Muscle of leg (tissue), 11 donors: Measurements from ENCODE around the gene IL4R. TPM values are rescaled to one million over a fixed set of nuclear protein-coding genes. Genes with fewer than 3 reads are reported as not detected.
"Not testable (repeated sequence)": the region's sequence is repeated elsewhere in the genome, so short reads cannot be mapped to it uniquely, and the experiment has no call there.

Experiments
- DNase-seq: peaks from one replicate; pipeline ENCODE4 v3.0.0; 2013
- H3K27ac ChIP-seq: one replicate; pipeline ENCODE4 v1.5.1; 2013; ENCODE audit warnings: mild to moderate bottlenecking, low read length, control low read depth
- H3K27me3 ChIP-seq: one replicate; pipeline ENCODE4 v1.6.1; 2013; ENCODE audit warnings: low read length; ENCODE audit not compliant: control insufficient read depth, insufficient read depth
- H3K36me3 ChIP-seq: one replicate; pipeline ENCODE4 v1.6.1; 2013; ENCODE audit warnings: low read length; ENCODE audit not compliant: control insufficient read depth, insufficient read depth
- H3K4me1 ChIP-seq: one replicate; pipeline ENCODE4 v1.6.1; 2013; ENCODE audit warnings: low read length; ENCODE audit not compliant: control insufficient read depth, insufficient read depth
- H3K4me3 ChIP-seq: one replicate; pipeline ENCODE4 v1.5.1; 2013; ENCODE audit warnings: low read length, control low read depth
- H3K9me3 ChIP-seq: replicated peaks from 2 replicates; pipeline ENCODE4 v1.6.1; 2013; ENCODE audit warnings: low read depth, low read length; ENCODE audit not compliant: control insufficient read depth
- WGBS: methylation state at CpG from one replicate; pipeline ENCODE4 v1.1.5; 2013; ENCODE audit warnings: missing lambda C conversion rate; ENCODE audit not compliant: insufficient coverage; 5-methylcytosine and 5-hydroxymethylcytosine counted together
- polyA plus RNA-seq, 8 donors: library from polyadenylated mRNA; unstranded; fragments of 120-200 nt; gene quantifications; one replicate each; pipeline versions ENCODE4 v1.2.1 to v1.2.3, GENCODE V29; 2013; ENCODE audit warnings: inconsistent platforms in 1 of 8, low replicate concordance in 1 of 8; ENCODE audit not compliant: insufficient read length in 8 of 8, insufficient read depth in 1 of 8
- total RNA-seq: library from RNA; stranded (reverse); fragments of 120-200 nt; gene quantifications from one replicate; pipeline ENCODE4 v1.2.4, GENCODE V29; 2013

The IL4R gene
- total and polyA plus RNA-seq, 9 donors, result 9.8 to 16.4 (median 14.8) TPM

DNA sequence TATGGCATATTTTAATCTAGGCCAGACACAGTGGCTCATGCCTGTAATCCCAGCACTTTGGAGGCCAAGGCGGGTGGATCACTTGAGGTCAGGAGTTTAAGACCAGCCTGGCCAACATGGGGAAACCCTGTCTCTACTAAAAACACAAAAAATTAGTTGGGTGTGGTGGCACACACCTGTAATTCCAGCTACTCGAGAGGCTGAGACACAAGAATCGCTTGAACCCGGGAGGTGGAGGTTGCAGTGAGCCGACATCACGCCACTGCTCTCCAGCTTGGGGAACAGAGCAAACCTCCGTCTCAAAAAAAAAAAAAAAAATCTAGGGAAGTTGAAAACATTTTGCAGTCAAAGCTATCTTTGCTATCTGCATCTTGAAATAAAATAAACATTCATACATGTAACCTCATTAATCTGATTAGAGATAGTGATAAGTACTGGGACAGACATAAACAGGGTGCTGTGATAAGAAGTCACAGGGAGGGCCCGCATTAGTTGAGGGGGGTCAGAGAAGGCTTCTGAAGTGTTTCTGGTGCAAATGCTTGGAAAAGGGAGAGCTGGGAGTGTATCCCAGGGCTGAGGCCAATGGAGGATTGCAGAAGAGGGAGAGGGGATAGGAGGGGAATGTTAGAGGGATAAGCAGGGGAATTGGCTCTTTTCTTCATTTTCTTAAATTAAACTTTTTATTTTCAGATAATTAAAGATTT is 15.8 kb downstream of the IL4R start:
- H3K27ac ChIP-seq, result peak overlapping the region; percentile 57
- not testable (repeated sequence) for H3K27me3 ChIP-seq, H3K9me3 ChIP-seq, H3K4me3 ChIP-seq, DNase-seq
- peaks cover 12% of the 10 kb centered on the region for H3K36me3 ChIP-seq
- H3K4me1 ChIP-seq, result peaks cover 36% of the 10 kb centered on the region
- 67% methylated on average over 1 of the region's 8 CpGs for WGBS

DNA sequence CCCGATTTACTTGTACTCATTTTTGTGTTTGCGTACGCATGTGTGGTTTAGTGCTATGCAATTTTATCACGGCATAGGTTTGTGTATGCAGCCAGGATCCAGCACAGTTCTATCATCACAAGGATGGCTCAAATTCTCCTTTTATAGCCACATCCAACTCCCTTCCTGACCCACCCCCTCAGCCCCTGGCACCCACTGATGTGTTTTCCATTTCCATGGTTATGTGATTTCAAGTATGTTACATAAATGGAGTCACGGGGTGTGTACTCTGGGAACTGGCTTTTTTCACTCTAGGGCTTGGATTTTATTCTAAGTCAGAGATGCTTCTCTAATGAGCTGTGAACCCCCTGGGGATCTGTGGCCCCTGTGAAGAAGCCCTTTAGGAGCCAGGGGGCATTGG is 16.8 kb downstream of the IL4R start:
- Histone ChIP-seq H3K4me3 (no peak overlapping the region), H3K9me3 (peaks cover 3% of the 10 kb centered on the region), H3K27ac (peak overlapping the region; percentile 76), H3K4me1 (peaks cover 36% of the 10 kb centered on the region), H3K36me3 (peaks cover 15% of the 10 kb centered on the region), H3K27me3 (no peaks in the 10 kb centered on the region)
- WGBS, result 27% methylated on average over 2 of the region's 5 CpGs
- peak; percentile 87 for DNase-seq

DNA sequence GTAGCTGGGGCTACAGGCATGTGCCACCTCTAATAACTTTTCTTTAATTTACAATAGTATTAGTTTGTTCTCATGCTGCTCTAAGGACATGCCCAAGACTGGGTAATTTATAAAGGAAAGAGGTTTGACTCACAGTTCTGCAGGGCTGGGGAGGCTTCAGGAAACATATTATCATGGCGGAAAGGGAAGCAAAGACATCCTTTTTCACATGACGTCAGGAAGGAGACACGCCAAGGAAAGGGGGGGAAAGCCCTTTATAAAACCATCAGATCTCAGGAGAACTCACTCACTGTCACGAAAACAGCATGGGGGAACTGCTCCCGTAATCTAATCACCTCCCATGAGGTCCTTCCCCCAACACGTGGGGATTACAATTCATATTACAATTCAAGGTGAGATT is 18.3 kb downstream of the IL4R start:
- peak; percentile 53 for DNase-seq
- Histone ChIP-seq H3K4me1 (peaks cover 21% of the 10 kb centered on the region), H3K27ac (no peak overlapping the region), H3K36me3 (peaks cover 15% of the 10 kb centered on the region), H3K4me3 (no peak overlapping the region), H3K9me3 (peaks cover 3% of the 10 kb centered on the region), H3K27me3 (no peaks in the 10 kb centered on the region)
- no CpG with 5 or more reads among the region's 6 CpGs for WGBS

DNA sequence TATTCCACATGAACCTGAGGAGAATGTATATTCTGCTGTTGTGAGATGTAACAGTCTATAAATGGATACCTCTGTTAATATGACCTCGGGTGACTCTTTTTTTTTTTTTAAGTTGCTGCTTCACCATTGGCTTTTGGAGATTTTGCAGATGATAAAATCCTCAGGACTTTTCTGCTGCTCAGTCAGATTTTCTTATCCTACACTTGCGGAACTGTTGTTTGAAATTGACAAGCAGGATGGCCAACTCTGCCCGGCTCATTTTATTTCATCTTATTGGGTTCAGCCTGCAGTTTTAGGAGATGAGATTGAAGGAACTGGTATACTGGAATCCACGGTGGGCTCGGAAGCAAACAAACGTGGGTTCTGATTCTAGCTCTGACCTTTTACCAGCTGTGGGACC is 19.3 kb downstream of the IL4R start:
- Histone ChIP-seq H3K9me3 (peaks cover 3% of the 10 kb centered on the region), H3K27ac (no peak overlapping the region), H3K4me1 (peaks cover 12% of the 10 kb centered on the region), H3K27me3 (no peaks in the 10 kb centered on the region), H3K36me3 (peaks cover 15% of the 10 kb centered on the region), H3K4me3 (no peak overlapping the region)
- WGBS, result 90% methylated on average over 3 of the region's 6 CpGs
- DNase-seq, result no peak

DNA sequence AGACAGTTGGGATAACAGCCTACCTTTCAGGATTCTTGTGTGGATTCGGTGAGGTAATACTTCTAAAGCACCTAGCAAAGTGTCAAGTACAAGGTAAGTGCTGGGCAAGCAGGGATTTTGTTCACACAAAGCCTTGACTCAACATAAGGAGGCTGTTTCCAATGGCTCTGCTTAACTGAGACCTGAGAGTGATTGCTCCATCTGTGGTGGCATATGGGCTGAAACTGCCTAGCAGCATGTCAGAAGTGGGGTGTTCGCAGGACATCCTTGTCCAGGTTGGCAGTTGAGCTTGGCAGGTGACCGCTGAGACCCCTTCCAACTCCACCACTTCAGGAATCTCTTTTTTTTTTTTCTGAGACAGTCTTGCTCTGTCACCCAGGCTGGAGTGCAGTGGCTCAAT is 19.8 kb downstream of the IL4R start:
- no peak for DNase-seq
- Histone ChIP-seq H3K4me1 (peaks cover 12% of the 10 kb centered on the region), H3K27ac (no peak overlapping the region), H3K9me3 (peaks cover 3% of the 10 kb centered on the region), H3K27me3 (no peaks in the 10 kb centered on the region), H3K36me3 (peaks cover 15% of the 10 kb centered on the region), H3K4me3 (no peak overlapping the region)
- WGBS, result 90% methylated on average over 2 of the region's 3 CpGs

DNA sequence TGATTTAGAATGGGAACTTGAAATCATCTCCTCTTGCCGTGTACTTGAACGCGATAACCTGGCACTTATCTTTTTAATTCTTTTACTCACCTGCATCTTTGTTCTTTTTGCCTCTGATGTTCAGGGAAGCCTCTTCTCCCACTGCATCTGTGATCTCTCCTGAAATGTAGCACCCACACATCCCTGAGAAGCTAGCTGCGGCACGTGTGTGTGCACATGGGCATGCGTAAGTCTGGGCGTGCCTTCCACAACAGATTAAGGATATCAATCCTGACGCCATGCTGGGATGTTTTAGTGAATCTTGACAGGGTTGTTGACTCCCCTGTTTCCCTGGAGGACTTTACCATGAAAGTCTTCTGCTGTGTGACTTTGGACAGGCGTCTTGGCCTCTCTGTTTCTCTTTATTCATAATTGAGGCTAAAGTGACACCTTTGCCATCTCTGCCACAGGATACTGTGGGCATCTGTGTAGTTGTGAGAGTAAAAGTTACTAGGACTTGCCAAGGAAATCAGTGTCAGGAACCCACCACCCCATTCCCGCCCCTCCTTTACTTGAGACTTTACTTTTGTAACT is 20.5 kb downstream of the IL4R start:
- Histone ChIP-seq H3K27me3 (no peaks in the 10 kb centered on the region), H3K27ac (no peak overlapping the region), H3K4me3 (no peak overlapping the region), H3K9me3 (peaks cover 3% of the 10 kb centered on the region), H3K4me1 (peaks cover 12% of the 10 kb centered on the region), H3K36me3 (peaks cover 19% of the 10 kb centered on the region)
- DNase-seq, result no peak
- 82% methylated on average over 7 of the region's 10 CpGs for WGBS

DNA sequence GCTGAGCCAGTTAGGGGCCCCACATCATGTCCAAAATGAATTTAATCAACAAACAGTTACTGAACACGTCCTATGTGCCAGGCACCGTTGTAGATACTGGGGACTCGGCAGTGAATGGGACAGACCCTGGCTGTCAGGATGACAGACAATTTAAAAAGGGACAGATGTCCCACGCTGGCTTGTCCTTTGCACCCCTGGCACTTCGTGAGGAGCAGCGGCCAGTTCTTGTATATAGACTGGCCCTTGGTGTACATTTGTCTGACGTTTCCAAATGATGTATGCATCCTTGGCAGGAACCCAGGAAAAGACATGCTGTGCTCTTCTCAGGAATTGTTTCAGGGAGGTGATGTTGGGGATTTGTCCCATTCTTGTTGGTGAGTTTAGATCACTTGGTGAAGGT is 21.1 kb downstream of the IL4R start:
- 50% methylated on average over 6 of the region's 7 CpGs for WGBS
- H3K4me3 ChIP-seq, result no peak overlapping the region
- peak; percentile 32 for DNase-seq
- H3K27me3 ChIP-seq, result no peaks in the 10 kb centered on the region
- H3K27ac ChIP-seq, result no peak overlapping the region
- peaks cover 20% of the 10 kb centered on the region for H3K36me3 ChIP-seq
- H3K9me3 ChIP-seq, result peaks cover 3% of the 10 kb centered on the region
- H3K4me1 ChIP-seq, result peaks cover 12% of the 10 kb centered on the region

DNA sequence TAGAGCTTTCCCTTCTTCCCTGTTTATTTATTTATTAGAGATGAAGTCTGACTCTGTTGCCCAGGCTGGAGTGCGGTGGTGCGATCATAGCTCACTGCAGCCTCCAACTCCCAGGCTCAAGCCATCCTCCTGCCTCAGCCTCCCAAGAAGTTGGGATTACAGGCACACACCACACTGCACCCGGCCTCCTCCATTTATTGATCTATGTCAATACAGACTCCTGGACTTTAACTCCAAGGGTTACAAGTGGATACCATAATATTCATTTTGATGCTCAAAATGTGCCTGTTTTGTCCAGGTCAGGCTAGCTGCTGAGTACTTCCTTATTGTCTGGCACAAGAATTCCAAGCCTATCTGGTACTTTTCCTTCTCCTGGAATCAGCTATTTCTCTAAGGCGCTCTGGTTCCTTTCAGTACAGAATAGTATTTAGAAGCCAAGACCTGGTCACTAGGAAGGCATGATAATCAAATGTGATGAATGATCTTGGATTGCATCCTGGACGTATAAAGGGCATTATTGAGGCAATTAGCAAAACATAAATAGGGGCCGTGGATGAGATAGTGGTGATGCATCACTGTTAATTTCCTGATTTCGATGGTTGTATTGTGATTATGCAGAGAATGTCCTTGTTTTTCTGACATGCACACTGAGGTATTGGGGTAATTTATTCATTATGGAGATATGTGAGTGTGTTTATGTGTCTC is 21.7 kb downstream of the IL4R start:
- 86% methylated on average over 4 of the region's 7 CpGs for WGBS
- no peaks in the 10 kb centered on the region for H3K27me3 ChIP-seq
- peaks cover 25% of the 10 kb centered on the region for H3K36me3 ChIP-seq
- peaks cover 12% of the 10 kb centered on the region for H3K4me1 ChIP-seq
- DNase-seq, result no peak
- H3K27ac ChIP-seq, result no peak overlapping the region
- peaks cover 3% of the 10 kb centered on the region for H3K9me3 ChIP-seq
- no peak overlapping the region for H3K4me3 ChIP-seq

DNA sequence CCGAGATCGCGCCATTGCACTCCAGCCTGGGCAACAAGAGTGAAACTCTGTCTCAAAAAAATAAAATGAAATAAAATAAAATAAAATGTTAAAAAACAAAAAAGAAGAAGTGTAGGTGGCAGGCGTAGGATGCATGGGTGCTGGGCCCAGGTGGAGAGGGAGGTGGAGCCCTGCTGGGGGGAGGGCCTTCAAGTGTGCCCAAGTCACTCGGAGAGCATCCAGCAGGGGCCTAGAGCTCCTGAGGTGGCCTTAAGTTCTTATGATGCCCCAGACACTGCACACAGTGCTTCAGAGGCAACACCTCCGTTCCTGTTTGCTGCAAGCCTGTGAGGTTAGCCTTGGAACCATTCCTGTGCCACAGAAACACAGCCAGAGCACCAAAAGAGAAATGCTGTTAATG is 23.2 kb downstream of the IL4R start:
- Histone ChIP-seq H3K27ac (no peak overlapping the region), H3K36me3 (peaks cover 26% of the 10 kb centered on the region), H3K9me3 (no peaks in the 10 kb centered on the region), H3K27me3 (no peaks in the 10 kb centered on the region), H3K4me1 (peaks cover 5% of the 10 kb centered on the region), H3K4me3 (no peak overlapping the region)
- 75% methylated on average over 2 of the region's 6 CpGs for WGBS
- DNase-seq, result no peak

DNA sequence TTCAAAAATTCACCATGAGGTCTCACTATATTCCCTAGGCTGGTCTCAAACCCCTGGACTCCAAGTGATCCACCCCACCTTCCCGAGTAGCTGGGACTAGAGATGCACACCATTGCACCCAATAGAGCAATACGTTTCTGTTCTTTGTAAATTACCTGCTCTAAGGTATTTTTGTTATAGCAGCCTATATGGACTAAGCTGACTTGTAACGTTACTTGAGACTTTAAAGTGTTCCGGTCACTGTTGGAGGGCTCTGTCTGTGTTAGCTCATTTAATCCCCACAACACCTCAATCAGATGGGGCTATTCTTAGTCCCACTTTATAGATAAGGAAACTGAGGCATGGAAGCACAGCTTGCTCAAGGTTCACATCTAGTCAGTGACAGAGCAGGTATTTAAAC is 25.4 kb downstream of the IL4R start:
- H3K27me3 ChIP-seq, result no peaks in the 10 kb centered on the region
- no CpG with 5 or more reads among the region's 4 CpGs for WGBS
- no peak overlapping the region for H3K4me3 ChIP-seq
- peaks cover 32% of the 10 kb centered on the region for H3K36me3 ChIP-seq
- no peak overlapping the region for H3K27ac ChIP-seq
- no peaks in the 10 kb centered on the region for H3K9me3 ChIP-seq
- DNase-seq, result no peak
- H3K4me1 ChIP-seq, result peaks cover 5% of the 10 kb centered on the region
